ENCODE measurements around the gene SPATS2. TPM values are rescaled to one million over a fixed set of nuclear protein-coding genes. Genes with fewer than 3 reads are reported as not detected.

Gene SPATS2
- total RNA-seq, 1 donor from 2014 or later = 23.0 TPM

- DNase-seq = no peak
These were observed 176.1 kb downstream of the SPATS2 start for GRCh38 chr12:49543221-49543913.

DNA sequence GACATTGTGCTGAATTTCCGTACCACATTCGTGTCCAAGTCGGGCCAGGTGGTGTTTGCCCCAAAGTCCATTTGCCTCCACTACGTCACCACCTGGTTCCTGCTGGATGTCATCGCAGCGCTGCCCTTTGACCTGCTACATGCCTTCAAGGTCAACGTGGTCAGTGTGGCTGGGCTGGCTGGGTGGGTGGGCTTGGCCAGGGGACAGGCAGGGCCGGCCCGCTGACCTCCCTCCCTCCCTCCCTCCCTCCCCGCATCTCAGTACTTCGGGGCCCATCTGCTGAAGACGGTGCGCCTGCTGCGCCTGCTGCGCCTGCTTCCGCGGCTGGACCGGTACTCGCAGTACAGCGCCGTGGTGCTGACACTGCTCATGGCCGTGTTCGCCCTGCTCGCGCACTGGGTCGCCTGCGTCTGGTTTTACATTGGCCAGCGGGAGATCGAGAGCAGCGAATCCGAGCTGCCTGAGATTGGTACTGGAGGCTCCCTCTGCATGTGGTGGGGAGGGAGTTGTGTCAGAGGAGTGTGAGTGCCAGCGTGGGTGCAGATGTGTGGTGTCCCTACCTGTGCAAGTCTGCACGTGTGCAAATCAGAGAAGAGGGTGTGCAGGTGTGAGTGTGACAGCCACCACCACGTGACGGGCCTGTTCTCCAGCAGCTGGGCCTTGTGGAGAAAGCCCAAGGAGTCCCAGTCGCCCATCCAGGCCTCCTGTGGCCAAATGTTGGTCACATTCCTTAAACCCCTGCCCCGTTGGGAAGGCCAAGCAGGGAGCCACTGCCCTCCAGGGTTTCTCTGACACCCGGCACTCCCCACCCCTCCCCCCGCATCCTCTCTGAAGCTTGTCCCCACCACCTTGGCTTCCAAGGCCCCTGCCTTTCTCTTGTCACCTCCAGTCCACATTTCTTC lies 176.9 kb downstream of the SPATS2 start:
- DNase-seq = peak; percentile 17

DNA sequence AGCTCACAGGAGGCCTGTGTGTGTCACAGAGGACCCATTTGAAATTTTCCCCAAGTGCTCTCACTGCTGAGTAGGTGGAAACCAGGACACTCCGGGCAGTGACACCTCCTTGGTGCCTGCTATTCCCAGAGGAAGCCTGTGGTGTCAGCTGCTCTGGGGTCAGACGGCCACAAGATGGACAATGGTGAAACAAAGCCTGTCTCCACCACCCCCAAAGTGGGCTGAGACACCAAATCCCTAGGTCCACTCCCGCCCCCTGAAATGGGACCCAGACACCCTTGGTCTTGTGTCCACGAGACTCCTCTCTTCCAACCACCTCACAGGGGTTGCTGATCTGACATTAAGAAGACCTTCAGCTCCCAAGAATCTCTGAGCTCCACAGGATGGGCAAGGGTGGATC lies 178.6 kb downstream of the SPATS2 start:
- DNase-seq = no peak

GRCh38 chr12:49546481-49546880 lies 179.2 kb downstream of the SPATS2 start:
- no peak for DNase-seq

DNA sequence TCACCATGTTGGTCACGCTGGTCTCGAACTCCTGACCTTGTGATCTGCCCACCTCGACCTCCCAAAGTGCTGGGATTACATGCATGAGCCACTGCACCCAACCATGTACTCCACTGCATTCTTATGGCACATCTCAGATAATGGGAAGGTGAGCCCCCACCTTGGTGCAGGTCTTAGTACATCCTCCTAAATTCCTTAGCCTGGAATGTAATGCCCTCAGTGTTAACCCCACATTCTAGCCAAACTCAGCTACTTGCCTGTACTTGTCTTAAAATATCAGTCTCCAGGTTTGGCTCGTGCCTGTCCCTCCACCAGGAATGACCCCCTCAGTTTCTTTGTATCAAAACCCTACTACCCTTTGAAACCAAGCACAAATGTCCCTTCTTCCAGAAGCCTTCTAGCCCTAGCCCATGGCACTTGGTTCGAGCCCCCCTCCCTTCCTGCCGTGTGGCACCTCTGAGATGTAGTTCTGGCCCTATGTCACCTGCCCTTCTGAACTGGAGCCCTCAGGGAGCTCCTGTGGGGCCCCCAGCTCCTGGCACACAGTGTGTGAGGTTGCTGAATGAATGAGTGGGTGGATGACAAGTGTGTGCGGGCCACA lies 179.9 kb downstream of the SPATS2 start:
- DNase-seq = no peak

DNA sequence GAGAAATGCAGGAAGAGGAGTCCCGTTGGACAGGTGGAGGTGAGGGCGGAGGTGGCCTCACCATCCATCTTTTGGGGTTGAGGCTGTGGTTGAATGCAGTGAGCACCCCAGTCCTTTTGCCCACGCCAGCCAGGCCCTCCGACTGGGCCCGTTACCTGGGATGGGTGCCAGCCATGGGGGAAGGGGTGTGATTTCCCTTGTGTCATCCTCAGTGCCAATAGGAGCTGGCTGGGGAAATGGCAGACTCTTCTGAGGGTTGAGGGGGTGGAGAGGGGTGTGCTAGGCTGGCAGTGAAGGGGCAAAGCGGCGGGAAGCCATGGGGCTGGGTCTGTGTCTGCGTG lies 181.2 kb downstream of the SPATS2 start:
- no peak for DNase-seq

GRCh38 chr12:49548822-49549648 lies 181.8 kb downstream of the SPATS2 start:
- DNase-seq = peak; percentile 31

DNA sequence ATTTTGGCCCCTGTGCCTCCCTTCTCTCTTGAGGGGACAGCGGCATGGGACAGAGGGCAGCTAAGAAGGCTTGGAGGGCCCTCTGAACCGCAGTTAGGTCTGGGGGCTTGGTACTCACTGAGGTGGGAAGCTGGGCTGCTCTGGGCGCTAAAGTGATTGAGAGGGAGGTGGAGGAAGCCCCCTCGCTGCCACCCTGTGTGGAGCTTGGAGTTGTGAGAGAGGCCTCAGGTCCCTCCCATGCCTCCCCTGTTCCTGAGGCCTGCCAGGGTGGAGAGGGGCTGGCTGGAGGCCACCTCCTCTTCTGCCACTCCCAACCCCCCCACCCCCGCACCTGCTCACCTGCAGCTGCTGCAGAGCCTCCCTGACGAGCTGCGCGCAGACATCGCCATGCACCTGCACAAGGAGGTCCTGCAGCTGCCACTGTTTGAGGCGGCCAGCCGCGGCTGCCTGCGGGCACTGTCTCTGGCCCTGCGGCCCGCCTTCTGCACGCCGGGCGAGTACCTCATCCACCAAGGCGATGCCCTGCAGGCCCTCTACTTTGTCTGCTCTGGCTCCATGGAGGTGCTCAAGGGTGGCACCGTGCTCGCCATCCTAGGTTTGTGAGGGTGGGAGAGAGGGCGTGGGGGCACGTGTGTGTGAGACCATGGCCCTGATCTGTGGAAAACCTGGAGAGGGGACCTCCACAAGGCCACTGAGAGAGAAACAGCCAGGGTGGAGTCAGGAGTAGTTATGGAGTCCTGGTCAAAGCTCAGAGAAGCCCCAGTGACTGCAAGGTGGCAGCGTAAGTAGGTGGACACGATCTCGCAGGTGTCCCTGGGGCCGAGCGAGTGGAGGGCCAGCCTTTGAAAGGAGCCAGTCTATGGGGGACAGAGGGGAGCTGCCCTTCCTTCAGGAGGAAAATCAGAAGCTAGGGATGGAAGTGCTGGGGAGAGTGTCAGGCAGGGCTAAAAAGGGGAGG lies 182.8 kb downstream of the SPATS2 start:
- no peak for DNase-seq

DNA sequence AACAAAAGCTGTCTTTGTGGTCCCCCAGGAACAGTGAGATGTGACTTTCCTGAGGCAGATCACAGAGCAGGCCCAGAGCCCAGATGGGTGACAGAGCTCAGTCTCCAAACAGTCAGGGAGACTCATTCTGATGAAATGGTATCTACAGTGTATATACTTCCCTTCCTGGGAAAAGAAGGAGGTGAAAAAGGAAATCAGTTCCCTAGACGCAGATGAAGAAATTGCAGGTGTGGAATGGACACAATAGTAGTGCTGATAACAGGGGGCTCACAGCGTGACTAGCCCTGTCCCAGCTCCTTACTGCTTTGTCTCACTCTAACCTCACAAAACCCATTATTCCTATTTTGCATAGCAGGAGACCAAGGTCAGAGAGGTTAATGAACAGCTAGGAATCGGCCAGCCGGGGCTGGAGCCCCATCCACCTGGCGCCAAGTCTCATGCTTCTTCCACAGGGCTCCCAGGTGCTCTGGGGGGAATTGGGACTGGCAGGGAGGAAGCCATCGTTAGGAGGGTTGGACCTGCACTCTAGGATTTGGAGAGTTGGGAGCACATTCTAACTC lies 183.5 kb downstream of the SPATS2 start:
- DNase-seq = no peak

- DNase-seq = no peak
These were observed 184.8 kb downstream of the SPATS2 start for GRCh38 chr12:49552014-49552413.

- DNase-seq = peak; percentile 12
These were observed 185.2 kb downstream of the SPATS2 start for GRCh38 chr12:49552425-49552824.

DNA sequence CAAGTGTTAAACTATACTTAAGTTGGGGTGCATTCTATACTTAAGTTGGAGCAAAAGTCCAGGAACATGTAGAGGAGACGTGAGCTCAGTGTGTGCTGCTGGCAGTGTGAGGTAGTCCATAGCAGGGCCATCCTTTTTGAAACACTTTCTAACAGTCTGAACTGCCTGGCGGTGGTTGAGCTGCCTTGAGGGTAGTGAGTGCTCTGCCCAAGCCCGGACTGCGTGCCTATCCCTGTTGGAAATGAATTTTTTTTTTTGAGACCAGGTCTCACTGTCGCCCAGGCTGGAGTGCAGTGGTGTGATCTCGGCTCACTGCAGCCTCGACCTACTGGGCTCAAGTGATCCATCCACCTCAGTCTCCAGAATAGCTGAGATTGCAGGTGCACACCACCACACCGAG lies 185.6 kb downstream of the SPATS2 start:
- DNase-seq = no peak

DNA sequence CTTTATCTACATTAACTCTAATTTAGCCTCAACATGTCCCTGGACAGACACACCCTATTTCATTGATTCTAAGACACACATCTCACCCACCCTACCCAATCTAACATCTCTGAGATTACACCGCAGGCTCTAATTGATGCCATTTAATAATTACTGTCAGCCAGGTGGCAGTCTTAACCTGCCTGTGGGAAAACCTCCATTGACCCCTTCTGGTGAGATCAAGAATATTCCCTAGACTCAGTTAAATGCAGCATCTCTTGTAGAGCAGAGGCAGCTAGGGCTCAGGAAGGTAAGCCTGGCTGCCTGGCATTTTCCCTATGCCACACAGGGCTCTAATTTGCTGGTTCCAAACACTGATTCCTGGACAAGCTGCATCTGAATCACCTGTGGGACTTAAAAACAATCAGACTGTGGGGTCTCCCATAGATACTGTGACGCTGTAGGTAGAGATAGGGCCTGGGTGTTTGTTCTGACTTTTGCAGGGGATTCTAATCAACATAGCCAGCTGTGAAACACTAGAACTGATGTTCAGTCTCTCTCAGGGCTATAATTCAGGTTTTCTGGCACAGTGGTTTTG lies 186.3 kb downstream of the SPATS2 start:
- peak; percentile 68 for DNase-seq

GRCh38 chr12:49554266-49554665 lies 187.0 kb downstream of the SPATS2 start:
- no peak for DNase-seq

DNA sequence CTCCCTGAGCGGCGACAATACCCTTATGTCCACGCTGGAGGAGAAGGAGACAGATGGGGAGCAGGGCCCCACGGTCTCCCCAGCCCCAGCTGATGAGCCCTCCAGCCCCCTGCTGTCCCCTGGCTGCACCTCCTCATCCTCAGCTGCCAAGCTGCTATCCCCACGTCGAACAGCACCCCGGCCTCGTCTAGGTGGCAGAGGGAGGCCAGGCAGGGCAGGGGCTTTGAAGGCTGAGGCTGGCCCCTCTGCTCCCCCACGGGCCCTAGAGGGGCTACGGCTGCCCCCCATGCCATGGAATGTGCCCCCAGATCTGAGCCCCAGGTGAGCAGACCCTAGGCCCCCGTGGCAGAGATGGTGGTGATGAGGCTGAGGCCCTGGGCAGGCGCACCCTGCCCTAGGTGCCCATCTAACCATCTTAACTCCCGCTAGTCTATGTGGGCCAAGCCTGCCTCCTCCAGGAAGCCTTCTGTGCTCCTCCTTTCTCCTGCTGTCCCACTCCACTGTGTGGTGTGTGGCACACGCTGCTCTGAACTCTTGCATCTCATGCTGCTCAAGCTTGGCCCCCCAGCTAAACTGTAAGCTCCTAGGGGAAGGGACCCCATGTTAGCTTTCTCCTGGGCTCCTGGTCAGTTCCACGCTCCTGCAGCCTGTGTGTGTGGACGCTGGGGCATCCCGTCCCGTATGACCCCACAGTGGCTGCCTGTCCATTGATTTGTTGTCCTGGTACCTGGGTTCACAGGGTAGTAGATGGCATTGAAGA lies 188.5 kb downstream of the SPATS2 start:
- DNase-seq = no peak

DNA sequence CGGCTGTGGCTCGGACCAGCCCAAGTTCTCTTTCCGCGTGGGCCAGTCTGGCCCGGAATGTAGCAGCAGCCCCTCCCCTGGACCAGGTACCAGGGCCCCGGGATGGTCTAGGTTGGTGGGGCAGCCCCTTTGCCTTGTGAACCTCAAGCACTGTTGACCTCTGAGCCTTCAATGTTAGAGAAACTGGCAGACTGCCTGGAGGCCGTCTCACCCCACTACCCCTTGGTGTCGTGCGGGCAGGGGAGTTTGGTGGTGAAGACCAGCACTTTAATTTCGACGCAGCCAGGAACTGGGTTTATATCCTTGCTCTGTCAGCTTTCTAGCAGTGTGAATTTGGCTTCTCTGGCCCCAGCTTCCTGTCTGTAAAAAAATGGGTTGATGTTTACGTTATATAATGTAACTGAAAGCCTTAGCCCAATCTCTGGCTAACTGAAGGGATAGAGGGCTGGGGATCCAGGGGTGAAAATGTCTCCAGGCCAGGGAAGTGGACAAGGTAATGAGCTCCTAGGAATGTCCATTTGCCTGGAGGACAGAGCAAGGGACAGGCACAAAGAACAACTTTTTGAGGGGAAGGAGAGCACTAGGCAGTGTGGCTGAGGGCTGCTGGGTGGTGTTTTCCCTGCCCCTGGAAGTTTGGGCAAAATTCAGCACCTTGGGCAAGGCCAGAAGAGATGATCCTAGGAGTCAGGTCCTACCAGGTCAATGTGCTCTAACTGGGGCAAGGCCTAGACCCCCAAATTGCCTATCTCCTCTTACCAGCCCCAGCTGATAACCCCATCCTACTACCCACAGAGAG lies 189.3 kb downstream of the SPATS2 start:
- no peak for DNase-seq

GRCh38 chr12:49557187-49557916 lies 190.1 kb downstream of the SPATS2 start:
- no peak for DNase-seq

- peak; percentile 13 for DNase-seq
These were observed 190.6 kb downstream of the SPATS2 start for GRCh38 chr12:49557917-49558215.

DNA sequence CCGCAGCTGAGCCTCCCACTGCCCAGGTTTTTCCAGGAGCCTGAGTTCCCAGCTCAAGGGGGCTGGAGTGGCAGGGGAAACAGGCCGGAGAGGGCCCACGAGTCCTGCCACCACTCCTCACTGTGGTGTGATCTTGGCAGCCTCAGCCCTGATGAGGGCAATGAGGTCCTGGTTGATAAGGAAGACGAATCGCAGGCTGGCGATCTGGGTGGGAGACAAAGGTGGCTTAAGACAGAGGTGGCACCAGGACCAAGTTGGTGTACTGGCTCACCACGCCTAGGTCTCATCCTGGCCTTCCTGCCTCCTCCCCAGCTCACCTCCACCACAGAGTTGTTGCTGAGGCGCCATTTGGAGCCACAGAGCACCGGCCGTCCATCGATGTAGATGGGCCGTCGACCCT lies 191.3 kb downstream of the SPATS2 start:
- DNase-seq = no peak
